CD4-positive, alpha-beta memory T cell (primary cell): Measurements from ENCODE around the gene KCNIP4. TPM values are rescaled to one million over a fixed set of nuclear protein-coding genes. Genes with fewer than 3 reads are reported as not detected.

ENCODE experiments used
- CTCF ChIA-PET: fragments of 350-600 bp; sonication (Branson Sonifier 250); formaldehyde crosslinking; loops from one replicate; lab custom pipeline; 2021; ENCODE audit warnings: inconsistent platforms; ENCODE audit not compliant: partially characterized antibody; lab: Charles Lee
- POLR2A ChIA-PET: fragments of 350-600 bp; sonication (Branson Sonifier 250); formaldehyde crosslinking; loops from one replicate; lab custom pipeline; 2021; ENCODE audit not compliant: partially characterized antibody; lab: Charles Lee
- DNase-seq, 5 donors: peaks; one replicate each; pipeline versions ENCODE4 v3.0.0 to v3.0.0-alpha.2; 2020 to 2022; ENCODE audit warnings: mixed read lengths in 1 of 5
- H3K27ac ChIP-seq: one replicate; pipeline ENCODE4 v1.7.0; 2013; ENCODE audit warnings: low read depth, low read length
- H3K27me3 ChIP-seq: 2 replicates; pipeline ENCODE4 v1.7.0; 2013; ENCODE audit warnings: mild to moderate bottlenecking, low read length, moderate library complexity; ENCODE audit not compliant: insufficient read depth
- H3K36me3 ChIP-seq: 2 replicates; pipeline ENCODE4 v1.7.0; 2013; ENCODE audit warnings: mild to moderate bottlenecking, low read length, moderate library complexity; ENCODE audit not compliant: insufficient read depth
- H3K4me1 ChIP-seq: 2 replicates; pipeline ENCODE4 v1.7.0; 2013; ENCODE audit warnings: mild to moderate bottlenecking, low read length, moderate library complexity; ENCODE audit not compliant: insufficient read depth
- H3K4me3 ChIP-seq, 2 donors: one replicate each; pipeline ENCODE4 v1.7.0; 2013; ENCODE audit warnings: low read length in 2 of 2, mild to moderate bottlenecking in 1 of 2
- H3K9me3 ChIP-seq, 2 donors: one replicate each; pipeline ENCODE4 v1.7.0; 2013; ENCODE audit warnings: low read length in 2 of 2, control low read depth in 1 of 2; ENCODE audit not compliant: control insufficient read depth in 1 of 2
- H3K27ac Mint-ChIP-seq, 7 donors: one replicate each; pipeline ENCODE4 v1.8.0; 2020 to 2021; ENCODE audit warnings: mixed read lengths in 7 of 7, mild to moderate bottlenecking in 6 of 7, inconsistent platforms in 3 of 7, moderate library complexity in 3 of 7
- H3K27me3 Mint-ChIP-seq, 2 donors: one replicate each; pipeline ENCODE4 v1.8.0; 2020 to 2021; ENCODE audit warnings: mixed read lengths in 2 of 2
- H3K36me3 Mint-ChIP-seq, 2 donors: one replicate each; pipeline ENCODE4 v1.8.0; 2020 to 2021; ENCODE audit warnings: mixed read lengths in 2 of 2, inconsistent platforms in 1 of 2, mild to moderate bottlenecking in 1 of 2
- H3K4me1 Mint-ChIP-seq, 4 donors: one replicate each; pipeline ENCODE4 v1.8.0; 2020 to 2021; ENCODE audit warnings: mixed read lengths in 4 of 4, mild to moderate bottlenecking in 1 of 4
- H3K4me3 Mint-ChIP-seq, 8 donors: one replicate each; pipeline ENCODE4 v1.8.0; 2020 to 2021; ENCODE audit warnings: mixed read lengths in 8 of 8, mild to moderate bottlenecking in 7 of 8, moderate library complexity in 6 of 8, inconsistent platforms in 3 of 8
- H3K9me3 Mint-ChIP-seq, 8 donors: one replicate each; pipeline ENCODE4 v1.8.0; 2020 to 2021; ENCODE audit warnings: mixed read lengths in 8 of 8, mild to moderate bottlenecking in 5 of 8, inconsistent platforms in 3 of 8, moderate library complexity in 1 of 8
- intact Hi-C: fragments of 100-400 bp; cut with micrococcal nuclease; formaldehyde crosslinking; loops from one replicate; pipeline ENCODE4 v1.15.1; 2023
- polyA plus RNA-seq, 2 donors: library from polyadenylated mRNA; unstranded; fragments of 300-500 nt; fragmentation: Illumina TruSeq; gene quantifications; one replicate each; pipeline ENCODE4 v1.2.3, GENCODE V29; 2021
- total RNA-seq, 2 experiments: library from RNA; stranded (reverse); gene quantifications; one replicate each; pipeline ENCODE4 v1.2.3, GENCODE V29; 2021

The KCNIP4 gene
- total and polyA plus RNA-seq, 4 experiments from 2014 or later, result 0.11 to 0.26 TPM; not detected in 2

GRCh38 chr4:21191317-21191716 lies 757.3 kb downstream of the KCNIP4 start:
- ChIA-PET CTCF (no interaction called here), POLR2A (no interaction called here)
- intact Hi-C loops, result no loop called here
- Mint-ChIP-seq H3K4me3 (no peak overlapping the region), H3K36me3 (no peaks in the 10 kb centered on the region), H3K9me3 (peaks cover 0 to 3% (median 0%) of the 10 kb centered on the region in 8 donors), H3K4me1 (no peaks in the 10 kb centered on the region), H3K27me3 (no peaks in the 10 kb centered on the region), H3K27ac (no peak overlapping the region)
- Histone ChIP-seq H3K9me3 (no peaks in the 10 kb centered on the region), H3K4me3 (no peak overlapping the region), H3K36me3 (no peaks in the 10 kb centered on the region), H3K27ac (no peak overlapping the region), H3K27me3 (no peaks in the 10 kb centered on the region), H3K4me1 (no peaks in the 10 kb centered on the region)
- DNase-seq, result no peak

GRCh38 chr4:21184788-21185187 lies 763.8 kb downstream of the KCNIP4 start:
- no peaks in the 10 kb centered on the region for H3K4me1 ChIP-seq
- no peaks in the 10 kb centered on the region for H3K9me3 ChIP-seq
- Mint-ChIP-seq H3K27me3 (no peaks in the 10 kb centered on the region), H3K4me3 (no peak overlapping the region), H3K4me1 (no peaks in the 10 kb centered on the region), H3K27ac (no peak overlapping the region), H3K36me3 (no peaks in the 10 kb centered on the region), H3K9me3 (peaks cover 0 to 5% (median 1%) of the 10 kb centered on the region in 8 donors)
- intact Hi-C loops, result no loop called here
- H3K36me3 ChIP-seq, result no peaks in the 10 kb centered on the region
- no peak overlapping the region for H3K27ac ChIP-seq
- DNase-seq, result no peak
- ChIA-PET POLR2A (no interaction called here), CTCF (no interaction called here)
- no peaks in the 10 kb centered on the region for H3K27me3 ChIP-seq
- no peak overlapping the region for H3K4me3 ChIP-seq

GRCh38 chr4:21181716-21182115 lies 766.9 kb downstream of the KCNIP4 start:
- H3K4me3 Mint-ChIP-seq, result no peak overlapping the region
- intact Hi-C loops, result no loop called here
- H3K4me3 ChIP-seq, result no peak overlapping the region
- H3K27me3 Mint-ChIP-seq, result no peaks in the 10 kb centered on the region
- peaks cover 0 to 5% (median 1%) of the 10 kb centered on the region in 8 donors for H3K9me3 Mint-ChIP-seq
- no peaks in the 10 kb centered on the region for H3K27me3 ChIP-seq
- H3K4me1 ChIP-seq, result no peaks in the 10 kb centered on the region
- H3K9me3 ChIP-seq, result no peaks in the 10 kb centered on the region
- no peaks in the 10 kb centered on the region for H3K36me3 ChIP-seq
- no peak overlapping the region for H3K27ac Mint-ChIP-seq
- H3K4me1 Mint-ChIP-seq, result no peaks in the 10 kb centered on the region
- DNase-seq, result no peak
- CTCF ChIA-PET, result no interaction called here
- H3K27ac ChIP-seq, result no peak overlapping the region
- no peaks in the 10 kb centered on the region for H3K36me3 Mint-ChIP-seq
- POLR2A ChIA-PET, result no interaction called here

- no peak overlapping the region for H3K4me3 Mint-ChIP-seq
- peaks cover 0 to 6% (median 0%) of the 10 kb centered on the region in 8 donors for H3K9me3 Mint-ChIP-seq
- POLR2A ChIA-PET, result no interaction called here
Observed at GRCh38 chr4:21177871-21178270, 770.7 kb downstream of the KCNIP4 start.

GRCh38 chr4:21177092-21177491 lies 771.5 kb downstream of the KCNIP4 start:
- H3K4me1 ChIP-seq, result no peaks in the 10 kb centered on the region
- intact Hi-C loops, result no loop called here
- no peaks in the 10 kb centered on the region for H3K27me3 Mint-ChIP-seq
- ChIA-PET POLR2A (no interaction called here), CTCF (no interaction called here)
- DNase-seq, result no peak
- no peaks in the 10 kb centered on the region for H3K36me3 Mint-ChIP-seq
- H3K4me3 ChIP-seq, result no peak overlapping the region
- no peaks in the 10 kb centered on the region for H3K27me3 ChIP-seq
- H3K4me3 Mint-ChIP-seq, result no peak overlapping the region
- no peaks in the 10 kb centered on the region for H3K36me3 ChIP-seq
- no peak overlapping the region for H3K27ac Mint-ChIP-seq
- peaks cover 0 to 6% (median 0%) of the 10 kb centered on the region in 8 donors for H3K9me3 Mint-ChIP-seq
- H3K9me3 ChIP-seq, result no peaks in the 10 kb centered on the region
- H3K4me1 Mint-ChIP-seq, result no peaks in the 10 kb centered on the region
- H3K27ac ChIP-seq, result no peak overlapping the region

More at GRCh38 chr4:21177871-21178270, 770.7 kb downstream of the KCNIP4 start:
- H3K9me3 ChIP-seq, result no peaks in the 10 kb centered on the region
- H3K27ac Mint-ChIP-seq, result no peak overlapping the region
- H3K4me1 ChIP-seq, result no peaks in the 10 kb centered on the region
- DNase-seq, result no peak
- H3K36me3 ChIP-seq, result no peaks in the 10 kb centered on the region
- no peak overlapping the region for H3K4me3 ChIP-seq
- H3K27ac ChIP-seq, result no peak overlapping the region
- H3K36me3 Mint-ChIP-seq, result no peaks in the 10 kb centered on the region
- intact Hi-C loops, result no loop called here
- H3K27me3 Mint-ChIP-seq, result no peaks in the 10 kb centered on the region
- no peaks in the 10 kb centered on the region for H3K27me3 ChIP-seq
- no peaks in the 10 kb centered on the region for H3K4me1 Mint-ChIP-seq
- CTCF ChIA-PET, result no interaction called here

- POLR2A ChIA-PET, result no interaction called here
- peaks cover 0 to 2% (median 0%) of the 10 kb centered on the region in 8 donors for H3K9me3 Mint-ChIP-seq
- no peaks in the 10 kb centered on the region for H3K36me3 Mint-ChIP-seq
Observed at GRCh38 chr4:21167711-21168110, 780.9 kb downstream of the KCNIP4 start.

GRCh38 chr4:21155367-21155766 lies 793.2 kb downstream of the KCNIP4 start:
- intact Hi-C loops, result no loop called here
- Histone ChIP-seq H3K9me3 (no peaks in the 10 kb centered on the region), H3K4me3 (no peak overlapping the region), H3K36me3 (no peaks in the 10 kb centered on the region), H3K4me1 (no peaks in the 10 kb centered on the region), H3K27me3 (no peaks in the 10 kb centered on the region), H3K27ac (no peak overlapping the region)
- DNase-seq, result no peak
- Mint-ChIP-seq H3K9me3 (peaks cover 0 to 5% (median 2%) of the 10 kb centered on the region in 8 donors), H3K4me1 (no peaks in the 10 kb centered on the region), H3K36me3 (no peaks in the 10 kb centered on the region), H3K27me3 (no peaks in the 10 kb centered on the region), H3K4me3 (no peak overlapping the region), H3K27ac (no peak overlapping the region)
- ChIA-PET POLR2A (no interaction called here), CTCF (no interaction called here)

More at GRCh38 chr4:21167711-21168110, 780.9 kb downstream of the KCNIP4 start:
- no peaks in the 10 kb centered on the region for H3K4me1 Mint-ChIP-seq
- no peak overlapping the region for H3K27ac Mint-ChIP-seq
- DNase-seq, result no peak
- H3K27me3 Mint-ChIP-seq, result no peaks in the 10 kb centered on the region
- no peak overlapping the region for H3K4me3 Mint-ChIP-seq
- Histone ChIP-seq H3K4me3 (no peak overlapping the region), H3K27ac (no peak overlapping the region), H3K27me3 (no peaks in the 10 kb centered on the region), H3K9me3 (no peaks in the 10 kb centered on the region), H3K36me3 (no peaks in the 10 kb centered on the region), H3K4me1 (no peaks in the 10 kb centered on the region)
- intact Hi-C loops, result no loop called here
- CTCF ChIA-PET, result no interaction called here

- Histone ChIP-seq H3K9me3 (no peaks in the 10 kb centered on the region), H3K4me1 (no peaks in the 10 kb centered on the region), H3K4me3 (no peak overlapping the region), H3K27me3 (no peaks in the 10 kb centered on the region), H3K36me3 (no peaks in the 10 kb centered on the region), H3K27ac (no peak overlapping the region)
- Mint-ChIP-seq H3K36me3 (no peaks in the 10 kb centered on the region), H3K4me1 (no peaks in the 10 kb centered on the region), H3K4me3 (no peak overlapping the region), H3K9me3 (peaks cover 0 to 7% (median 1%) of the 10 kb centered on the region in 8 donors), H3K27me3 (no peaks in the 10 kb centered on the region), H3K27ac (no peak overlapping the region)
- intact Hi-C loops, result loop anchor here (10.0 kb wide), 1 partner anchor 715 kb away; no protein-coding TSS in a partner anchor
- ChIA-PET CTCF (no interaction called here), POLR2A (no interaction called here)
- DNase-seq, result no peak
Observed at GRCh38 chr4:21139327-21139726, 809.2 kb downstream of the KCNIP4 start.
